M059J (cell line): ENCODE measurements around the gene SMPDL3B. TPM values are rescaled to one million over a fixed set of nuclear protein-coding genes. Genes with fewer than 3 reads are reported as not detected.
A peak's percentile ranks its signal among the peaks of the same experiment; 100 is the strongest.

Experiments
- DNase-seq: peaks from one replicate; pipeline ENCODE4 v3.0.0-alpha.2; 2012; ENCODE audit warnings: low read depth
- total RNA-seq: library from RNA; depleted of rRNA; stranded (reverse); fragments of >200 nt; shearing (Covaris generic); gene quantifications from 2 replicates; pipeline ENCODE4 v1.2.3, GENCODE V29; 2014; rRNA removed

SMPDL3B gene, protein sequence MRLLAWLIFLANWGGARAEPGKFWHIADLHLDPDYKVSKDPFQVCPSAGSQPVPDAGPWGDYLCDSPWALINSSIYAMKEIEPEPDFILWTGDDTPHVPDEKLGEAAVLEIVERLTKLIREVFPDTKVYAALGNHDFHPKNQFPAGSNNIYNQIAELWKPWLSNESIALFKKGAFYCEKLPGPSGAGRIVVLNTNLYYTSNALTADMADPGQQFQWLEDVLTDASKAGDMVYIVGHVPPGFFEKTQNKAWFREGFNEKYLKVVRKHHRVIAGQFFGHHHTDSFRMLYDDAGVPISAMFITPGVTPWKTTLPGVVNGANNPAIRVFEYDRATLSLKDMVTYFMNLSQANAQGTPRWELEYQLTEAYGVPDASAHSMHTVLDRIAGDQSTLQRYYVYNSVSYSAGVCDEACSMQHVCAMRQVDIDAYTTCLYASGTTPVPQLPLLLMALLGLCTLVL
- 0.10 and 1.1 TPM in 2 replicates for total RNA-seq

DNA sequence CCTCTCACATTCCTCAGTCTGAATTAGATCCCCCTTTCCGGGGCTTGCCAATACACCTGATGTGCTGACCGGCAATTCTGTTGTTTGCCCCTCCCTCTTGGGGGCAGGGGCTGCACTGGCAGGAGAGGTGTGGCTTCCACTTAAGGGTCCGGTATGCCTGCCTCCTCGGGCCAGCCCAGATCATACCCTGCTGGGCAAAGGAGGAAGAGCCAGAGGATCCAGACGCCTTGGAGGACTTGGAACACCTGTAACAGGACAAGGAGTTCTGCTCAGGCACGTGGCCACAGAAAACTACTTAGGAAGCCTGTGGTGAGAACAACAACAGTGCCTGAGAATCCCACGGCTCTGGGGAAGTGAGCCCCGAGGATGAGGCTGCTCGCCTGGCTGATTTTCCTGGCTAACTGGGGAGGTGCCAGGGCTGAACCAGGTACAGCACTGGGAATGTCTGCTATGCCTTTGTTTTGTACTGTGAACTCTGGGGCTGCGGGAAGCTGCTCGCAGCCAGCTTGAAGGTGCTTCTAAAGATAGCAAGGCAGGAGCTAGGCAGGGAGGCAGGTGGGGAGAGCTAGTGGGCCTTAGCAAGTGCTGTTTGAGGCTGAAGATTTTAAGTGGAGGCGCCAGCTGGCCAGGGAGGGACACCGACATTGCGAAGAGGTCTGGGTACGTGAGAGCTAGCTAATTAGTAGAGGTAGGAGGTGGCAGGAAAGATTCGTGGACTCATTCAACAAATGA, at the start of gene SMPDL3B:
Gene SMPDL3B, plus strand, starts transcription at position 183 of the 732 bp plus-strand sequence. Its CDS starts 184 bp downstream, at position 367.
- DNase-seq: peak; percentile 55

DNA sequence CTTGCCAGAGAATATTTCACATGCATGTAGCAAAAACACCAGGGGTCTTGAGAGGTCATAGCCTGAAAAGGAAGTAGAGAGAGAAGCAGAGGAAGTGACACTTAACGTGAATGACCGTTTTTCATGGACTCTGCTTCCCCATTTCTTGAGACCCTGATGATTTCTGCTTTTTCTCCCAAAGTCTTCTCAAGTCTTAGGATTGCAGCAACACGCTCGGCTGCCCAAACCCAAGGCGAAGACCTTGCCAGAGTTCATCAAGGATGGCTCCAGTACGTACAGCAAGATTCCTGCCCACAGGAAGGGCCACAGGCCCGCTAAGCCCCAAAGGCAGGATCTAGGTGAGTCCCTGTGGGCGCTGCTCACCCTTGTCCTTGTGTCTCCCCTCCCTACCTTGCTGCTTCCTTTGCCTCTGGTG, 49.7 kb upstream of the SMPDL3B start:
- DNase-seq: no peak

DNA sequence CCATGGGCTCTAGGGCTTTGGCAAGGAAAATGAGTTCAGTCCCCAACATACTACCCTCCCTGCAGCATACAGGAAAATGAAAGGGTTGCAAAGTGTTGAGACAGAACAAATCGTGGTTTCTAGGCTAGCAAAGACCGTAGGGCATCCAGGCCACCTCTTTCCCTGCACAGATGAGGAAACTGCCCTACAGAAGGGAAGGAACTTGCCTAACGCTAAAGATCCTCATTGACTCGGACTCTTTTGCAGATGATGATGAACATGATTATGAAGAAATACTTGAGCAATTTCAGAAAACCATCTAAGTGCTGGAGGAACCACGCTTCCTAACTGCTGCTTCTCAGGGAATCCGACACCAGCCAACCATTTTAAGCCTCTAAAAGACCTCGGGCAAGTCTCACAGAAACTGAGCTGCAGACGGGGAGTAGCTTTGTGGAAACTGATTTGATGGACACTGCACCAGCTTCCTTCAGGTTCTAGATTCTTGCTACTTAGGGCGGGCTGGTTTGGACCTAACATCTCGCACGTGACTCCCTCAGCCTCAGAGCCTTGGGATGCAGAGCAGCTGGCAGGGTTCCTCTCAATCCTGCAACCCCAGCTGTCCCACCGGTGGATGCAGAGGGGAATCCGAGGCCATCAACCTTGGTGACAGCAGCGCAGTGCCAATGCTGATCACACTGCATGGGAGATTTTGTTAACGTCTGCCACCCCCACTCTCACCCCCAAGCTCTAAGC, 49.0 kb upstream of the SMPDL3B start:
- no peak for DNase-seq

DNA sequence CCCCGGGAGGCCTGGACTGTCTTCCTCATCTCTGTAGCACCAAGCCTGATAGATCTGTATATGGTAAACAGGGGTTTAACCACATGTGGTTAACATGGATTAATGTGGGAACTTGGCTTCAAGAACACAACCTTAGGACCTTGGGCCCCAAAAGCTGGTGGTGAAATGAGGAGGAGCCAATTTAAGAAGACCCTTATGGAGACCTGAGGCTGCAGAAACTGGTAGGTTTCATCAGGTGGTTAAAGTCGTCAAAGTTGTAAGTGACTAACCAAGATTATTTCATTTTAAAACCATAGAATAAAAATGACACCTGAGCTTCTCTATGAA, 48.5 kb upstream of the SMPDL3B start:
- DNase-seq: no peak

DNA sequence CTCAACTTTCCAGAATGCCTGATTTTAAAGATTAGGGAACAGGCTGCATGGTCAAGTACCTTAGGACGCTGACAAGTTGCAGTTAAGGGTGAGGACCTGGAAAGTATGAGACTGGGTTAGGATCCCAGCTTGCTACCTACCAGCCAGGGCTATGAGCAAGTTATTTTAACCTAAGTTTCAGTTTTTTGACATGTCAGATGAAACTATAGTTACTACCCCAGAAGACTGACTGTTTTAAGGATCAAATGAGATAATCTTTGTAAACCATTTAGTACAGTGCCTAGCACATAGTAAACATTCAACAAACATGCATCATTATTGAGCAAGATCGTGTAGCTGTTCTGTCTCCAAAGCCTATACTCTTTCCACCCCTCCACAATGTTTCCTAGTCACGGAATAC, 48.1 kb upstream of the SMPDL3B start:
- no peak for DNase-seq

DNA sequence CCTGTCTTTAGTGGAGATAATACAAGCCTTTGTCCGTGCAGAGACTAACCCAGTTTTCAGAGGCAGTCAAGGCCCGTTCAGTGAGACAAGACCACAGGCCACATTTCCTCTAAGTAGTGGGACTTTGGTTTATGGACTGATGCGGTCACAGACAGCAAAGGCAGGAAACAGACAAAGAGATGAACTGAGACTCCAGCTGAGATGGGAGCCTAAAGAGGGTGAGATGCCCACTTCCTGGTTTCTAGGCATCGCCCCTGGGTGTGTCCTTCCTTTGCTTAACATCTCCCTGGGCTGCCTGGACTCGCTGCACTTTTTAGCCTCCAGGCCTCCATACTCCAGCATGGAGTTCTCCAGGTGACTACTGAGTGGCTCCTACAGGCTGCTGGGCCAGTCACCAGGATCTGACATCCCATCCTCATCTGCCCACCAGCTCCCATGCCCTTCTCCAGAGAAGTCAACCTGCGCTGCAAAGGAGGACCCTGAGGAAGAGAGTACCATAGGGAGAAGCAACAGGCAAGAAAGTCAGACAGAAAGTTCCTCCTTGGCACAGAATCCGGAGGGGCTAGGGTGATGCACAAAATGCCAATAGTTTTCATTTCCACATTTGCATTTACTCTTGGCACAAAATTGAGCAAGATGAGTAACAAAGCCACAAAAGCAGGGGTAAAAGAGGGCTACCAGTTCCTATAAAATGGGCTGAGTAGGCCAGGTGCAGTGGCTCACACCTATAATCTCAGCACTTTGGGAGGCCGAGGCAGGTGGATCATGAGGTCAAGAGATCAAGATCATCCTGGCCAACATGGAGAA, 47.4 kb upstream of the SMPDL3B start:
- no peak for DNase-seq

DNA sequence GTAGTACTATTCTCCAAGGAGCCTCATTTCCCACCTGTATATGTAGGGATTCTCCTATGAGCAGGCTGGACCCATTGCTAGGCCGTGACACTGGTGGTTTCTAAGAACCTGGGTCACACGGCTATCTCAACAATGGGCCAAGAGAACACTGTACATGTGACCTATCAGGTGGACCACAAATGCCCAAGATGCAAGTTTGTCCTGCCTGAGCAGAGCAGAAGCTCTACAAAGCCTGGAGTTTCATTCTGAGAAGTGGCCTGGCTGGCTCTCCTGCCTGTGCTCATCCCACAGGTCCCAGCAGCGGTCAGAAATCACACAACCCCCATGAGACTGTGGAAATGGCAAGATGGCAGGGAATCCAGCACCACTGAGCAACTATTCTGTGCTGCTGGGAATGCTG, 45.3 kb upstream of the SMPDL3B start:
- no peak for DNase-seq

DNA sequence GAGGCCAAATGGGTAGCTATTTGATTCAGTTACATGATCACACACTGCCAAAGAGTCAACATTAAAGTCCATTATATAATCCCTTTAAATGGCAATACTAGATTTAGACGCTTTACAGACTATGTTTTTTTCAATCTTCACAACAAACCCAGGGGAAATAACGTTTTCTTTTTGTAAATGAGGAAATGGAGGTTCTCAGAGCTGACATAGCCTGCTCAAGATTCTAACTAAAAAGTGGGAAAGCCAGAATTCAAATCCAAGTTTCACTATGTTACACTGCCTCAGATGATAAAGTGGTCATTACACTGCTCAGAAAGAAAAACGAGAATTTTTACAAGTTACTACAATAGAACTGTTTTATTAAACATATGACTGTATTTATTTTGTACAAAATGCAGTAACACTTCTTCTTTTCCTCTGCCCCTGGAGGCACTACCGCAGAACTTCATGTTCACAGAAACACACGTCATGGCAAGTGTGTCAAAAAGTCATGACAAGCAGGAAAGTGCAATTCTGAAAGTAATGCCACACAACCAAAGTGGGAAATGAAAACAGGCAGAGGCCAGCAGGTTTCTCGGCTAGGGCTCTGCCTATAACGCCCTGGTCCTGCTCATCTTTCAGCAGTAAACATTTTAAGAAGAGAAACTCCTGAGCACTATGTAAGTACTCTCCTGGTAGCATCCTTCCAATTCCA, 43.5 kb upstream of the SMPDL3B start:
- DNase-seq: no peak

DNA sequence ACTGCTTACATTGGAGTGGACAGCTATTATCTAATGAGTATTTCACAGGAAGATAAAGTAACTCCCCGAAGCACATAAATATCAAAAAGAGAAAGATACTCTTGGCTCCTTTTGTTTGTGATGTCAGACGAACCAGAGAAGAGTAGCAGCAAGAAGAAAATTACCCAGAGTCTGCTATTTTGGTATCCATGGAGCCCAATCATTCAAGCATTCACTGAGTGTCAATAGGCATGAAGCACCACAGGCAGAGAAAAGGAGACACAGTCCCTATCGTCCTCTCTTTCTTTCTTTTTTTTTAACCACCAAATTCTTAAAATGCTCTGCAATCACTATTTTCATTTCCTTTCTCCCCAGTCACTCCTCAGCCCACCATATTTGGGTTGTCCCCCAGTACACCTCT, 40.3 kb upstream of the SMPDL3B start:
- no peak for DNase-seq

DNA sequence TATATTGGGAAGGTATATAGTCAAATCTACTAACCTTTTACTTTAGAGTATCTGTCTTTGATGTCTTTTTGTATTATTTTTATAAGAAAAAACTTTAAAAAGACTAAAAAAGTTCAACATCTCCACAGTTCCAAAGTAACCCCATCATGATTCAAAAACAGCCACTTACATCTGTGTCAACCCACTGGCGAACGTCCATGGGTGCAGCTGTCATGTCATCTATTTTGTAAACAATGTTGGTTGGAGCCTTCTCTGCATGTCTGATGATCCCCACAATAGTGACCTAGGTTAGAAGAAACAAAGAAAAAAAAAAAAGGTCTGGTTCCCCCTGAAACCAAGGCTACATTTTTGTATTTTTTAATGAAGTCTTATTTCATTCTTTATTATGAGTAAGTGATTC, 28.0 kb upstream of the SMPDL3B start:
- no peak for DNase-seq

DNA sequence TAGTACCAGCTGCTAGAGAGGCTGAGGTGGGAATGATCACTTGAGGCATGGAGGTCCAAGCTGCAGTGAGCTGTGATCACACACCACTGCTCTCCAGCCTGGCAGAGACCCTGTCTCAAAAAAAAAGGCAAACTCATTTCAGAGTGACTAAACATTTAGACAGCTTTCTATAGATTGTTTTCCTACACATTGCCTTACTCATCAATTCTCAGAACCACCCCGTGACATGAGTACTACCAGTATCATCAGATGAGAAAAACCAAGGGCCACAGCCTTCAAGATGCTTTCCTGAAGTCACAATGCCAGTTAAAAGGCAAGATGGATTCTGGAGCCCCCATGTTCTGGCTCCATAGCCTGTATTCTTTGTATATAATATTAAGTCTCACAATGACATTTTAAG, 22.4 kb upstream of the SMPDL3B start:
- DNase-seq: no peak

DNA sequence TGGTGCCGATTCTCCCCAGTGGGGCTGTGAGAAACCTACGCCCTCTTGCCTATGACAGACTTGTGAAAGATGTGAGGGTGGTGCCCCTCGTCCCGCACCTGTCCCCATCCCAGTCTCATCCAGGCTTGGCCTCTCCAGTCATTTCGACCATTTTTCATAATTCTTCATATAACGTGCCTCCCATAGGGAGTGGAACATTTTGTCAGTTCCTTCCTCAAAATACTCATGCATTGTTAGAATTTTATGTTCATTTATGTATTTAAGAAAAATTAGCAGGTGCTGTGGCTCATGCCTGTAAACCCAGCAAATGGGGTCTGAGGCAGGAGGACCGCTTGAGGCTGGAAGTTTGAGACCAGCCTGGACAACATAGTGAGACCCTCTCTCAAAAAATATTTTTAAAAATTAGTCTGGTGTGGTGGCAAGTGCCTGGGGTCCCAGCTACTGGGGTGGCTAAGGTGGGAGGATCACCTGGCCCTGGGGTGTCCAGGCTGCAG, 19.7 kb upstream of the SMPDL3B start:
- DNase-seq: no peak

DNA sequence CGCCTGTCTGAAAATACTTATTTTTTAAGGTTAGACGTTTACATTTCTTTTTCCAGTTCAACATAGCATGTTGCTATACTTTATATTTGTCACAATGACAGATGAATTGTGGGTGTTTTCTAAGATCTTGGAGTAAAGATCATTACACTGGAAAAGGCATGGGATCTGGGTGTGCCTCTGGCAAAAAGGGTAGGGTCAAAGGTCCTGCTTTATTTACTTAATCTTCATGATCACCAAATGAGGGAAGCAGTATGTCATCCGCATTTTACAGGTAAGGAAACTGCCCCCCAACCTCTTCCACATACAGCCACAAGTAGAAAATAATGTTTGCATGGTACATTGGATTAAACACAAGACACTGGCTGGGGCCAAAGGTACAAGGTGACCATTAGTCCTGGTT, 12.5 kb upstream of the SMPDL3B start:
- no peak for DNase-seq

DNA sequence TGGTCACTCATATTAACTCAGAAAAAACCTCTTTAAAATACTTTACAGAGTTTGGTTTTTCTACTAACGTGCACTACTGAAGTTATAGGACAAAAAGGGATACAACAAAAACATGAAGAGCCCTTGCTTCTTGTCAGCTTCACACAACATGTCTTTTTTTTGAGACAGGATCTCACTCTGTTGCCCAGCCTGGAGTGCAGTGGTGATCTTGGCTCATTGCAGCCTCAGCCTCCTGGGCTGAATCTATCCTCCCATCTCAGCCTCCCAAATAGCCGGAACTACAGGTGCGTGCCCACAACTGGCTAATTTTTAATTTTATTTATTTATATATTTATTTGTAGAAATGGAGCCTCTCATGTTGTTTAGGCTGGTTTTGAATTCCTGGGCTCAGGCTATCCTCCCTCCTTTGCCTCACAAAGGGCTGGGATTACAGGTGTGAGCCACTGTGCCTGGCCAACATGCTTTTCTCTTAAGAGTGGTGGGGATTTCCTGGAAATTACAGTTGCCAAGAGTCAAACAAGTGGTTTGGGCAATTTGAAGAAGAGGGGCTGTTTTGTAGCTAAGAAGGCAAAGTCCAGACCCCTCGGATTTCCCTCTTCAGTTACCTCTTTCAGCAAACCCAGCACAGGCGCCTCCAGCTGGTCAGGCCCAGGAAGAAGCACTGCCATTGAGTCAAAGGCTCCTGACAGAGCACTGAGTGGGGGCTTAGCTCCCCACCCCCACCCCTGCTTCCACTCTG, 6.4 kb upstream of the SMPDL3B start:
- DNase-seq: peak; percentile 27

DNA sequence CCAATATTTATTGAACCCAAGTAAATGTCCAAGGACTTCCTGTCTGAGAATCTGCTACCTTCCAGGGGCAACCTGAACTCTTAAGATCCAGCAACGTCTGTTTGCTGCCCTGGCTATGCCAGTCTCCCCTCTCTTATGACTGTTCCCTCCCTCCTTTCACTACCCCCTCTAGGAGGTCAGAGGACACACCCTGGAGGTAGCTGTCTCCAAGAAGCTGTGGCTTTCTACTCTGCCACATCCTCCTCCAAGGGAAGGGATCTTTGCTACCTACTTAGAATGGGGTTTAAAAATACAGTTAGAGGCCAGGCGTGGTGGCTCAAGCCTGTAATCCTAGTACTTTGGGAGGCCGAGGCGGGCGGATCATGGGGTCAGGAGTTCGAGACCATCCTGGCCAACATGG, 3.6 kb upstream of the SMPDL3B start:
- no peak for DNase-seq

DNA sequence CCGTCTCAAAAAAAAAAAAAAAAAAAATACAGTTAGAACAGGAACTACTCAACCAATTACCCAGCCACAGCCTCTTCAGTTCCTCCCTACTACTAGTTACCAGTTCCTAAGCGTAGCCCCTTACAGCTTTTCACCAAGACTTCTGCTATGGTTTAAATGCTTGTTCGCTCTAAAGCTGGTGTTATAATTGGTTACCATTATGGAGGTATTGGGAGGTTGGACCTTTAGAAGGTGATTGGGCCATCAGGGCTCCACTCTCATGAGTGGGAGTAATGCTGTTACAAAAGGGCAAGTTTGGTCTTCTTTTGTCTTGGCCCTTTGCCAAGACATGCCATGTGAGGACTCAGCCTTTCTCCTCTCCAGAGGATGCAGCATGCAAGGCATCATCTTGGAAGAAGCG, 3.0 kb upstream of the SMPDL3B start:
- no peak for DNase-seq

DNA sequence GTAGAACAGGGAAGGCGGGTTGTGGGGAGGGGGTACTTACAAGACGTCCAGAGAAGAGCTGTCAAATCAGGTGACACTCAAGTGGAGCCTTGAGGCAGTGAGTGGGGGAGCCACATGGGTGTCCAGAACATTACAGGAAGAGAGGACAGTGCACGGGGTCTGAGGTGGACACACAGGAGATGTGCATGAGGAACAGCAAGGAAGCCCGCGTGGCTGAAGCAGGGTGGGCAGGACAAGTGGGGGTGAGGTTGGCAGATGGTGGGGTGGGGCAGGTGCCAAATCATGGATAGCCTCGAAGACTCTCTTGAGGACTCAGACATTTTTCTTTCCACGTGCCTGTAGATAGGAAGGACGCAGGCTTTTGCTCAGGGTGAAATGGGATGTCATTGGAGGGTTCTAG, 921 bp downstream of the SMPDL3B start:
- no peak for DNase-seq

DNA sequence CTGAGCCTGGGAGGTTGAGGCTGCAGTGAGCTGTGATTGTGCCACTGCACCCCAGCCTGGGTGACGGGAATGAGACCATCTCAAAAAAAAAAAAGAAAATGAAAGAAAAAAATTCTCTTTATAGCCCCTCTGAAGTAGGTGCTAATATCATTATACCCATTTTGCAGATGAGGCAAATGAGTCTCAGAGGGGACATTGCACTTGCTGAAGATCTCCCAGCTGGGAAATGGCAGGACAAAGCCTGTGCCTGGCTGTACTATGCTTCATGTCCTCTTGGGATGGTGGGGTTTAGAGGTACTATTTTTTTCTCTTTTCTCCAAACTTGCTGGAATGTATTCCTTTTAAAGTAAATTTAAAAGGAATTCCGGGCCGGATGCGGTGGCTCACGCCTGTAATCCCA, 1.6 kb downstream of the SMPDL3B start:
- no peak for DNase-seq

DNA sequence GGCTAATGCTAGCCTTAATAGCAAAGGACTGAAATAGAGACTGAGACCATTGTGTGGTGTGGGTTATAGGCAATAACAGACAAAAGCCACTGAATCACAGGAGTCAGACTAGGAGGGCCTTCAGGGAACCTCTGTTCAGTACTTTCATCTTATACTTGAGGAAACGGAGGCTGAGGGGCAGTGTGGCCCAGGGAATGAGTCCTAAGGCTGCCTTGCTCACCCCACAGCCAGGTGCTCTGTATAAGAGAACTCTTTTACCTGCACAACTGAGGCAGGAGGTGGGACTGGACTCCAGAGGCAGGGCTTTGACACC, 2.7 kb downstream of the SMPDL3B start:
- no peak for DNase-seq

DNA sequence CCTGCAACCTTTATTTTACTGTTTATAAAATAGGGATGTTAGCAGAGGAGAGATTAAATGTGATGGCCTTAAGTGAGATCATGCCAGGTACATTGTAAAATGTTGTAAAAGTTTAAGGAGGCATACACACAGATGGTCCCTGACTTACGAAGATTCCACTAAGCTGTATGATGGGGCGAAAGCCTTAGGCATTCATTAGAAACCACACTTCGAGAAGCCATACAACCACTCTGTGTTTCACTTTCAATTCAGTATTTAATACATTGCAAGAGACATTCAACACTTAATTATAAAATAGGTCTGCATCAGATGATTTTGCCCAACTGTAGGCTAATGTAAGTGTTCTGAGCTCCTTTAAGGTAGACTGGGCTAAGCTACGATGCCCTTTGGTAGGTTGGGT, 3.7 kb downstream of the SMPDL3B start:
- DNase-seq: no peak
